Epithelial cell of proximal tubule (primary cell): ENCODE measurements around the gene GTPBP1. TPM values are rescaled to one million over a fixed set of nuclear protein-coding genes. Genes with fewer than 3 reads are reported as not detected.

ENCODE experiments used
- DNase-seq: peaks from one replicate; pipeline ENCODE4 v3.0.0-alpha.2; 2011; ENCODE audit warnings: low read depth
- H3K4me3 ChIP-seq: 2 replicates; pipeline ENCODE4 v1.5.1; 2011; ENCODE audit warnings: low read depth, mild to moderate bottlenecking, low read length
- total RNA-seq: library from RNA; depleted of rRNA; stranded (reverse); fragments of >200 nt; gene quantifications from 2 replicates; pipeline ENCODE4 v1.2.3, GENCODE V29; 2015
- TF ChIP-seq, protein P1 (sequence below): conservative IDR thresholded peaks from 2 replicates; pipeline ENCODE4 v1.5.1; 2012; ENCODE audit warnings: low read depth, mild to moderate bottlenecking, low read length

Gene GTPBP1
- total RNA-seq, 1 donor from 2014 or later: 36.2 TPM

DNA sequence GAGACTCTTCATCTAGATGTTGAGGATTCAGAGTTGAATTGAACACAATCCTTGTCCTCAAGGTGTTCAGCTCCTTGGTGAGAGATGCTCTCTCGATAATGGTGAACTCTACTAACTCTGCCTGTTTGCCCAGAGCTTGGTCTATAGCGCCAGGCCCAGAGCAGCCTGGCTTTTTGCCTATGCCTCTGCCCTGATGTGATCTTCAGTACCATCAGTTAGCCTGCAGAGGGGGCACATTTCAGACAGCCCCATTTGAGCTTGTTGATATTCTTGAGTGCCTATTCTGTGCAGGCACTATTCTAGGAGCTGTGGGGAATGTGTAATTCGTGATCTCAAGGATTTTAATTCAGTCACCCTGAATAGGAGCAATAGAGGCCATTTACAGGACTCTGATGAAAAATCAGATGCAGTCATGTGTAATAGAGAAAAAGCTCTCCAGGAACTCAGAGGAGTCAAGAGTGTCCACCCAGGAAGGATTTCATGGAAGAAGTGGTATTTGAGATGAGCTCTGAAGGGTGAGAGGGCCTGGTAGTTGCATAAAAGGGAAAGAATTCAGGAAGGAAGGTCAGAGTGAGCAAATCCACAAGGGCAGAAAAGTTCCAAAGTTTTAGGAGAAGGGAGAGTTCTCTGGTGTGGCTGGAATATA, 19.3 kb downstream of the GTPBP1 start:
- no peak for DNase-seq
- no peak overlapping the region for H3K4me3 ChIP-seq
- TF ChIP-seq, protein P1, sequence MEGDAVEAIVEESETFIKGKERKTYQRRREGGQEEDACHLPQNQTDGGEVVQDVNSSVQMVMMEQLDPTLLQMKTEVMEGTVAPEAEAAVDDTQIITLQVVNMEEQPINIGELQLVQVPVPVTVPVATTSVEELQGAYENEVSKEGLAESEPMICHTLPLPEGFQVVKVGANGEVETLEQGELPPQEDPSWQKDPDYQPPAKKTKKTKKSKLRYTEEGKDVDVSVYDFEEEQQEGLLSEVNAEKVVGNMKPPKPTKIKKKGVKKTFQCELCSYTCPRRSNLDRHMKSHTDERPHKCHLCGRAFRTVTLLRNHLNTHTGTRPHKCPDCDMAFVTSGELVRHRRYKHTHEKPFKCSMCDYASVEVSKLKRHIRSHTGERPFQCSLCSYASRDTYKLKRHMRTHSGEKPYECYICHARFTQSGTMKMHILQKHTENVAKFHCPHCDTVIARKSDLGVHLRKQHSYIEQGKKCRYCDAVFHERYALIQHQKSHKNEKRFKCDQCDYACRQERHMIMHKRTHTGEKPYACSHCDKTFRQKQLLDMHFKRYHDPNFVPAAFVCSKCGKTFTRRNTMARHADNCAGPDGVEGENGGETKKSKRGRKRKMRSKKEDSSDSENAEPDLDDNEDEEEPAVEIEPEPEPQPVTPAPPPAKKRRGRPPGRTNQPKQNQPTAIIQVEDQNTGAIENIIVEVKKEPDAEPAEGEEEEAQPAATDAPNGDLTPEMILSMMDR: peak; percentile 69

DNA sequence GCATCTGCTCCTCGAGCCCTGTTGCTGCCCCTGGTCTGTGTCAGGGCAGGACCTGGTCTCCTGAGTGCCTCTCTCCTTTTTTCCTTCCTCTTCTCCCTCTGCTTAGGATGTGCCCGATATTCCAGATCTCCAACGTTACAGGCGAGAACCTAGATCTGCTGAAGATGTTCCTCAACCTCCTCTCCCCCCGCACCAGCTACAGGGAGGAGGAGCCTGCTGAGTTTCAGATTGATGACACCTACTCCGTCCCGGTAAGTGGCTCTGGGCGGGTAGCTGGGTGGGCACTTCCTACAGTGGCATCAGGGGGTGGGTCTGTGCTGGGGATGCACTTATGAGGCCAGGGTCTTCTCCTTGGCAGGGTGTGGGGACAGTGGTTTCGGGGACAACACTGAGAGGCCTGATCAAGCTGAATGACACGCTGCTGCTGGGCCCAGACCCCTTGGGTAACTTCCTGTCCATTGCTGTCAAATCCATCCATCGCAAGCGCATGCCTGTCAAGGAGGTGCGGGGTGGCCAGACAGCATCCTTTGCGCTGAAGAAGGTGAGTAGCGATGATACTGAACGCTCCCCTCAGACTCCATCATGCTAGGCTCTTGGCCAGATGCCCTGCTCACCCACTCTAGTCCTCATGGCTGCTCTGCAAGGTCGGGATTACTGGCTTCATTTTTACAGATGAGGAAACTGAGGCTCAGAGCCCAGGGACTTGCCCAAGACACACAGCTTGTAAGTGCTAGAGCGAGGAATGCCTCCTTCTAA, 20.3 kb downstream of the GTPBP1 start:
- no peak for DNase-seq
- TF ChIP-seq, protein P1: no peak
- no peak overlapping the region for H3K4me3 ChIP-seq

DNA sequence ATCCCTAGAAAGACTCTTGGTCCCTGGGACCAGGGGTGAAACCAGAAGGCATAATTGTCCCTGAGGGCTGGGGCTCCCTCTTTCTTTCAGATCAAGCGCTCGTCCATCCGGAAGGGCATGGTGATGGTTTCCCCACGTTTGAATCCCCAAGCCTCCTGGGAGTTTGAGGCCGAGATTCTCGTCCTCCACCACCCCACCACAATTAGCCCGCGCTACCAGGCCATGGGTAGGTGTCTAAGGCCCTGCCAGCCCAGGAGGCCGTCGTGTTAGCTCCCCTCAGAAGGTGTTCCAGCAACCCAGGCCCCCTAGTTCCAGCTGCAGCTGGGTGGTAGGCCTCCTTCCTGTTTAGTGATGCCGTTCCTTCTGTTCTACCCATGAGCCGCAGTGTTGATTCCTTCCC, 21.4 kb downstream of the GTPBP1 start:
- H3K4me3 ChIP-seq: no peak overlapping the region
- TF ChIP-seq, protein P1: no peak
- DNase-seq: no peak

DNA sequence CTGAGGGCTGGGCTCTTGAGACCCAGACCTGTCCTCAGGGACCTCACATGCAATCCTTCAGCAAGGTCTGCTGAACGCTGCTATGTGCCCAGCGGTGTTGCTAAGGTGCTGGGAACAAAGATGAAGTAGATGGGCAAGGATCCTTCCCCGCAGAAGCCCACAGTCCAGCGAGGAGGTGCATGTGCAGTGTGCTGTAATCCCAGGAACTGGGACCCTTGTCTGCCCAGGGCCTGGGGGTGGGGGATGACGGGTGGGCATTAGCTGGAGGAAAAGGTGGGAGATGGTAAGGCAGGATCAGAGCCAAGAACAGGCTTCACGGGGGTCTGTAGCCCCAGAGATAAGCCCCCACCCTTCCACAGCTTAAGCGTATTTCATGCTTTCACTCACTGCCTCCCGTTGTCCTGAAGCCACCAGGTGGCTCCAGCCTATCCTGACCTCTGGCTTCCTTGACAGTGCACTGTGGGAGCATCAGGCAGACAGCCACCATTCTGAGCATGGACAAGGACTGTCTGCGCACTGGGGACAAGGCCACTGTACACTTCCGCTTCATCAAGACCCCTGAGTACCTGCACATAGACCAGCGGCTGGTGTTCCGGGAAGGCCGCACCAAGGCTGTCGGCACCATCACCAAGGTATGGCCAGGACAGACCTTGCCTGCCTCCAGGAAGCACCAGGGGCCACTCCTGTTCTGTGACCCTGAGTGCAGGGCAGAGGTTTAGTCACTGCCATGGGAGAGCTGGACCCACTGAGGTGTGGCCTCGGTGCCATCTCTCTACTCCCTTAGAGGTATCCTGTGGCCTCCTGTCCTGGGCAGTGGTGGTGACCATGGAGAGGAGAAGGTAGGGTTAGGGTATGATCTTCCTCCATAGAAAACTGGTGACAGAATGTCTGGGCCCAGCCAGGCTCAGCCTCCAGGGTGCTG, 22.0 kb downstream of the GTPBP1 start:
- no peak for DNase-seq

DNA sequence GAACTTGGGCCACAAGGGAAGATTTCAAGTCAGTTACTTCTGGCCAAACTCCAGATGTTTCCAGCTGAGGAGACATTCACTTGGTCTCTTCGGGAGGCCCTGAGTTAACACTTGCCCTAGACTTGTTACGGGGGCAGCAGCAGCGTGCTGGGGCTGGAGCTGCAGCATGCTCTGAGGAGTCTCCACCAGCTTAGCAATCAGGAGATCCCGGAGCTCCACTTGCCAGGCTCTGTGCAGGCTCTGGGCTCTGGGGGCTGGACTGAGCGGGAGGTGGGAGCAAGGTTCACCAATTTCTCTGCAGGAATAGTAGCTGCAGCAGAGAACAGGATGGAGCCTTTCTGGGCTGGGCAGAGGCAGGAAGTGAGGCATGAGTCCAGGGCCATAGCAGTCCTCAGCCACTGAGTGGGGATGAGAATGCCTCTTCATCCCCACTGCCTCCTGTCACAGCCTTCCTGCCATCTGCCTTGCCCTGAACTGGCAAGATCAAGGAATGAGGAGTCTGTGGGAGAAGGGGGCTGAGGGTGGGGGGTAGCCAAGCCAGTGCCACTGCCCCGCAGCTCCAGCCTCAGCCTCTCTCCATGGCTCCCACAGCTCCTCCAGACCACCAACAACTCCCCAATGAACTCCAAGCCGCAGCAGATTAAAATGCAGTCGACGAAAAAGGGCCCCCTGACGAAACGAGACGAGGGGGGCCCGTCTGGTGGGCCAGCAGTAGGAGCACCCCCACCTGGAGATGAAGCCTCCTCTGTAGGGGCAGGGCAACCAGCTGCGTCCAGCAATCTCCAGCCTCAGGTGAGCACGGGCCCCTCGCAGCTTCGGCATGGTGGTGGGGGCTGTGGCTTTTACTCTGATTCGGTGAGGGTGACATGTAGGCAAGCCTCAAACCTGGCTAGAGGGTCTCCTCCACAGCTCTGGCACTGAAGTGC, 23.4 kb downstream of the GTPBP1 start:
- TF ChIP-seq, protein P1: no peak
- no peak for DNase-seq
- H3K4me3 ChIP-seq: no peak overlapping the region

More for the DNA sequence above, 22.0 kb downstream of the GTPBP1 start:
- TF ChIP-seq, protein P1: no peak
- H3K4me3 ChIP-seq: no peak overlapping the region

DNA sequence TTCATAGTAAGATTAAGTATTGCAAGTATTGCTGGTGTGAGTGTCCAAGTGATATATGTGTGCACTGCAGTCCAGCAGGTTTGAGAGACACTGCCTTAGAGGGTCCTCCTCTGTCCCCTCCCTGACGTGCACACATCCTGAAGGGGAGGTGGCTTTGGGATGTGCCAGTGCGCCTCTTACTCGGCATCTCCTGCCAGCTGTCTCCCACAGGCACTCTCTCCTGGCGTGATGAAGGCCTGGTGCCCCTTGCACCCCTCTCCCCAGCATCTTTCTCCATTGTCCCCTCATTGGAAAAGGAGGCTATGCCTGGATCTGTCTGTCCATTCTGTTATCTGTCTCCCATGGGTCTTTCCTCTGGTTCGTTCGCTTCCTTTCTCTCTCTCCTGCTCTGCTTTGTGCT, 24.2 kb downstream of the GTPBP1 start:
- DNase-seq: no peak
- H3K4me3 ChIP-seq: no peak overlapping the region
- TF ChIP-seq, protein P1: no peak
